HG03571 (cell line): ENCODE results near the gene RNU1-1.
"Not testable (repeated sequence)": the region's sequence is repeated elsewhere in the genome, so short reads cannot be mapped to it uniquely, and the experiment has no call there.

Experiments
- ATAC-seq: cut with Tn5 transposase; IDR thresholded peaks from one replicate; pipeline ENCODE4 v1.9.1; 2021; ENCODE audit not compliant: unreplicated experiment

The RNU1-1 gene

GRCh38 chr1:16498047-16498446 is 16.0 kb downstream of the RNU1-1 start:
- not testable (repeated sequence) for ATAC-seq

GRCh38 chr1:16497474-16497904 is 16.6 kb downstream of the RNU1-1 start:
- ATAC-seq = not testable (repeated sequence)

DNA sequence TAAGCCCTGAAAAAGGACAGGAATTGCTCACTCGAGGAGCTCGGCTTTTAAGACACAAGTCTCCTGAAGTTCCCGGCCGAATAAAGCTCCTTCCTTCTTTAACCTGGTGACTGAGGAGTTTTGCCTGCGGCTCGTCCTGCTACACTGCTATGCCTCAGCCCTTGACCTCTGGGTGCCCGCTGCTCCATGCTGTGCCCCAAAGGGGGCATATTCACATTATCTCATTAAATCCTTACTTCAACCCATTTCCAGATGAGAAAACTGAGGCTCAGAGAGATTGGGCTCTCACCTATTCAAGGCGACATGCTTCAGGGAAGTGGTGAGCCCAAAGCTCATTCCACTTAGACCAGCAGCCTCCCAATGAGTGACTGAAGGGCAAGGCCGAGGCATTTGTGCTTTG is 20.4 kb downstream of the RNU1-1 start:
- ATAC-seq = not testable (repeated sequence)

DNA sequence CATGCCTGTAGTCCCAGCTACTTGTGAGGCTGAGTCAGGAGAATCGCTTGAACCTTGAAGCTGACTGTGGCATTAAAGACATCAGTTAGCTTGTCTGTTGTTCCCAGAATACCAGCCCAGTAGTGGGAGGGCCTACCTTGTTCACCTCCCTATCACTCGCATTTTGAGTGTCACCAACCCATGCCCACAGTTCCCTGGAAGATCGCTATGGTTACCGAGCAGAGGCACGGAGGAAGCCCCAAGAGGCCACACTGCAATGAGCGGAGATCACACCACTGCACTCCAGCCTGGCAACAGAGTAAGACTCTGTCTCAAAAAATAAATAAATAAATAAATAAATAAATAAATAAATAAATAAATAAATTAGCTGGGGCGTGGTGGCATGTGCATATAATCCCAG is 21.1 kb downstream of the RNU1-1 start:
- not testable (repeated sequence) for ATAC-seq

DNA sequence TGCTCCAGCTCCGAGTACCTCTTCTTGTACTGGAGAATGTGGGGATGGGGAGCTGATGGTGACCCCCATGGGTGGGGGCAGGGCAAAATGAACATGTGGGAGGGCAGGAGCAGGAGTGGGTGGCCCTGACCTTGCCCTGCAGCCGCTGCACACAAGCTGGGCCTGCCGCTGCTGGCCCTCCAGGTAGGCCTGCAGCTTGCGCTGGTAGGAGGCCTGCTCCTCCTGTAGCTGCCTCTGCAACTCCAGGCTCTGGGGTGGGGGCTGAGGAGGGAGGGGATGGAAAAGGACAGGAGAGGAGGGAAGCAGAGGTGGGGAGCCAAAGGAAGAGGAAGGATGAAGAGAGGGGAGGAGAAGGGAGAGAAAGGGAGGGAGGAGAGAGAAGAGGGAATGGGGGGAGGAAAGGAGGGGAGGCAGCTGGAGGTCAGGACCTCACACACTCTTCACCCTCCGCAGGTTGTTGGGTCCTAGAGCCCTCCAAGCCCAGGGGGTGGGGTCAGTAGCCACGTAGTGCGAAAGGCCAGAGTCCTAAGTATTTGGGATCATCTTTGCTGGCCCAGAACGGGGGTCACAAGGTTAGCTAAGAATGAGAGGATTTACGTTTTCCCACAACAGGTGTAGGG is 22.9 kb downstream of the RNU1-1 start:
- no peak for ATAC-seq

GRCh38 chr1:16489195-16489880 is 24.7 kb downstream of the RNU1-1 start:
- ATAC-seq = not testable (repeated sequence)

DNA sequence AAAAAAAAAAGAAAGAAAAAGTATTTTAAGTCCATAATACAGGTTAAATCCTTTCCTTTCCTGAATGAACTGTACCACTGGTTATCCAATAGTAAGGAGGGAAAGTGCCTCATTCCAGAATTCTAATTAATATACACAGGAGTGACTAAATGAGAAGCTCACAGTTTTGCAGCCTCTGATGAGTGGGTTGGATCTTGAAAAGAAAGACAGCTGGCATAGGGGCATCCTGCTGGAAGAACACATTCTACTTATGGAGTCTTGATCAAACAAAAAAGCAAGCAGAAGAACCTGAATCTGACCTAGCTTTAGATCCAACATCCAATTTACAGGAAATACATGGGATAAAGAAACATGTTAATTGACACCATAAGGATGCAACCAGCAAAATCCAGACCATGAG is 27.1 kb downstream of the RNU1-1 start:
- not testable (repeated sequence) for ATAC-seq

GRCh38 chr1:16486316-16486715 is 27.8 kb downstream of the RNU1-1 start:
- ATAC-seq = not testable (repeated sequence)

GRCh38 chr1:16484931-16485330 is 29.2 kb downstream of the RNU1-1 start:
- ATAC-seq = no peak

- ATAC-seq = no peak
Measured at GRCh38 chr1:16484501-16484835, 29.6 kb downstream of the RNU1-1 start.

GRCh38 chr1:16483639-16484500 is 30.2 kb downstream of the RNU1-1 start:
- ATAC-seq = not testable (repeated sequence)

DNA sequence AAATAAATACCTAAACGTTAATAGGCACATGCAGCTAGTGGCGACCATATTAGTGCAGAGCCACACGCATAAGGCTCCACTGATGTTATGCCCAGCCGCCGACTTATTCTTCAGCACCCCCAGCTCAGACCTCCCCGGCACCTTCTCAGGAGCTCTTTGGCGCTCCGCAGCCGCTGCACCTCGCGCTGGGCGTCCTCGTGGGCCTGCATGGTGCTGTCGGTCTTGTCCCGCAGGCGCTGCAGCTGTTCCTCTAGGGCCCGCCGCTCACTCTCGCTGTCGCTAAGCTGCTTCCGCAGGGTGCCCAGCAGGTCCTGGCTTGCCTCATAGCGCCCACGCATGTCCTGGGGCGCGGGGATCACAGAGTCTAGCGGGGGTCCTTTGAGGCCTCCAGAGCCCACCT is 30.9 kb downstream of the RNU1-1 start:
- not testable (repeated sequence) for ATAC-seq

DNA sequence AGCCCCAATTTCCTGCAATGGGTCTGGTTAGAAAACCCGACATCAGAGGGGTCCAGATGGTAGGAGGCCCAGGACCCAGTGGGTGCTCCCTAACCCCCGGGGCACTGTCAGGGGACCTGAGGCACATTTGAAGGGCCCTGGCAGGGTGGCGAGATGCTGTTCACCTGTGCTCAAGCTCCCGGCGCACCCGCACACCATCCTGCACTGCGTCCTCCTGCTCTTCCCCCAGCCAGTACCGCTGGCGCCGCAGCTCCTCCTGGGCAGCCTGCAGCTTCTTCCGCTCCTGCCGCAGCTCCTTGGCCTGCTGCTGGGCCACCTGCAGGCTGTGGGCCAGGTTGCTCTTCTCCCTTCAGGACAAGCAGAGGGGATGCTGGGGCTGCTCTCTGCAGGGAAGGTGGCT is 36.0 kb downstream of the RNU1-1 start:
- no peak for ATAC-seq

GRCh38 chr1:16475771-16476770 is 38.0 kb downstream of the RNU1-1 start:
- not testable (repeated sequence) for ATAC-seq

GRCh38 chr1:16474891-16475290 is 39.2 kb downstream of the RNU1-1 start:
- ATAC-seq = not testable (repeated sequence)

DNA sequence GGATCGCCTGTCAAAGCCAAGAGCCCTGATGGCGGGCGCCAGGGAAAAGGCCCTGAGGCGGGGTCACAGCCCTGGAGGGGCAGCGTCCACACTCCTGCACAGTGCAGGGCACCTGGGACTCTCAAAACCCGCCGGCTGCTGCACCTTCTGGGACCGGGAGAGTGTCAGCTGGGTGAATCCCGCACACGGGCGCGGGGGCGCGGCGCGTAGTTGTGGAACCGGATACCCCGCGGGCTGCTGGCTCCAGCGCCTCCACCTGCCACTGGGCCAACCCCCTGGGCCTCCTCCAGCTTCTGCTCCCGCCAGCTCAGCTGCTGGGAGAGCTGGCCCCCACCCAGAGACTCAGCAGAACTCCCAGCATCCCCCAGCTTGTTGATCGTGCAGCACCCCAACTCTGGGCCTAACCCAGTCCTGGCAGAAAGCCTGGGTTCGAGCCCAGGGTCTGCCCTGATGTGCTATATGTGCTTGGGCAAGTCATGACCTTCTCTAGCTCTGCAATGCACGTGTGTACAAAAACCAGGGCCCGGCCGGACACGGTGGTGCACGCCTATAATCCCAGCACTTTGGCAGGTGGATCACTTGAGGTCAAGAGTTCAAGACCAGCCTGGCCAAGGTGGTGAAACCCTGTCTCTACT is 39.8 kb downstream of the RNU1-1 start:
- ATAC-seq = no peak

GRCh38 chr1:16468558-16468957 is 45.5 kb downstream of the RNU1-1 start:
- ATAC-seq = no peak

DNA sequence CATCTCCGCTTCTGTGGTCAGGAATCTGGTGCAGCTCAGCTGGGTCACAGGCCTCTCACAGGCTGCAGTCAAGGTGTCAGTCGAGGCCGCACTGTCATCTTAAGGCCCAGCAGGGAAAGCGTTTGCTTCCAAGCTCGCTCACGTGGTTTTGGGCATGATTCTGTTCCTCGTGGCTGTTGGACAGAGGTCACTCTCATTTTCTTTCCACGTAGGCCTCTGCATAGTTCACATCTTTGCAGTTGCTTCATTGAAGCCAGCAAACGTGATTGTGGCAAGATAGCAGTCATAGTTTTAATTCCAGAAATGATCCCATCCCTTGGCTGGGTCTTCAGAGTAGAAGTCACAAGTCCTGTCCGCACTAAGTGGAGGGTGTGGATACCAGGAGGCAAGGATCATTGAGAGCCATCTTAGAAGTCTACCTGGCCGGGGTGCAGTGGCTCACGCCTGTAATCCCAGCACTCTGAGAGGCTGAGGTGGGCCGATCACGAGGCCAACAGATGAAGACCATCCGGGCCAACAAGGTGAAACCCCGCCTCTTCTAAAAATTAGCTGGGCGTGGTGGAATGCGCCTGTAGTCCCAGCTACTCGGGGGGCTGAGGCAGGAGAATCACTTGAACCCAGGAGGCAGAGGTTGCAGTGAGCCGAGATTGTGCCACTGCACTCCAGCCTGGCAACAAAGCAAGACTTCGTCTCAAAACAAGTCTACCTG is 49.0 kb downstream of the RNU1-1 start:
- no peak for ATAC-seq
